ENCODE measurements around the gene DDC. TPM values are rescaled to one million over a fixed set of nuclear protein-coding genes. Genes with fewer than 3 reads are reported as not detected.
"Not testable (repeated sequence)": the region's sequence is repeated elsewhere in the genome, so short reads cannot be mapped to it uniquely, and the experiment has no call there.

DDC gene
- total RNA-seq, 1 experiment from 2014 or later = not detected

DNA sequence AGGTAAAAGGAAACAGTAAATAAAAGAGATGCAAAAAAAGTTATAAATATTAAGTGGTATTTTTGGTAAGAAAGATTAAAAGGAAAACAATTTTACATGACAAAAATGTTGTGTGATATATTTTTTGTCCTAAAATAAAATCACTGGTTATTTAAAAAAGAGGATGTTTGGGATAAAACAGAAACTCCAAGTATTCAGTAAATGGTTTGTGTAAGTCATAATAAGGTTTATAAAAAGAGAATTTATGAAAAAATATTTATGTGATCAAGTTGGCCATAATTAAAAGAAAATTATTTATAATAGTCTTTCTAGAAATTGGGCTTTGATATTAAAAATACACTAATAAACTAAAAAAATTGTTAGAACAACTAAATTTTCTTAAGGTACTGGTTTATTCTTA, 76.8 kb downstream of the DDC start:
- no peak for DNase-seq (ENCODE audit: low read depth)

DNA sequence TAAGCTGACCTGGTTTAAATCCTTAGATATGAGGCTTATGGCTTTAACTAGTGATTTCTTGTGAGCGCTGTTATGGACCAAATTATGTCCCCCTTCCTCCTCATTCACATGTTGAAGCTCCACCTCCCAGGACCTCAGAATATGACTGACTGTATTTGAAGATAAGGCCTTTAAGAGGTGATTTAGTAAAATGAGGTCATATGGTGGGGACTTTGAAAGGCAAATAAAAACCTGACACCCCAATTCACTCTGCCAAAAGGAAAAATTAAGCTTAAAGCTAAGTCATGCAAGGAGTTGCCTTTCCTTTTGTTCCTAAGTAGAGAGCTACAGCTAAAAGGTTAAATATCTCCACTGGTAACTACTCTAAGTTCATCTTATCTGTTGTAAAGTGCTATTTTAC, 78.7 kb downstream of the DDC start:
- DNase-seq (ENCODE audit: low read depth) = no peak

DNA sequence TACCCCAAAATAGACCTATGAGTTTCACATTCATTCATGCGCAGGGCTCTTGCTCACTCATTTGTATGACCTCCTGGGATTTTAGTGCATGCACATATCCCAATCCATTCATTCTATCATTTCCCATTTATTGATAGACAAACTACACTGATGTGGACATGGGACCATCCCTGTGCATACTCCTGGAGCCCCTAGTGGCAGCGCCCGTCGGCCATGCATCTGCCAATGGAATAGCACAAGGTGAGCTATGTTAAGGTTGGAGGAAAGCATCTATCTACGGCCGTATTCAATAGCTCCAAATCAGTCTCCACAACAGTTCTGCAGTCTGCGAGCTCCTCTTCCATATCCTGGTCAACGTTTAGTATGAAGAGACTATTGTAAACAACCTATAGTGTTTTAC, 83.3 kb downstream of the DDC start:
- DNase-seq (ENCODE audit: low read depth) = no peak

DNA sequence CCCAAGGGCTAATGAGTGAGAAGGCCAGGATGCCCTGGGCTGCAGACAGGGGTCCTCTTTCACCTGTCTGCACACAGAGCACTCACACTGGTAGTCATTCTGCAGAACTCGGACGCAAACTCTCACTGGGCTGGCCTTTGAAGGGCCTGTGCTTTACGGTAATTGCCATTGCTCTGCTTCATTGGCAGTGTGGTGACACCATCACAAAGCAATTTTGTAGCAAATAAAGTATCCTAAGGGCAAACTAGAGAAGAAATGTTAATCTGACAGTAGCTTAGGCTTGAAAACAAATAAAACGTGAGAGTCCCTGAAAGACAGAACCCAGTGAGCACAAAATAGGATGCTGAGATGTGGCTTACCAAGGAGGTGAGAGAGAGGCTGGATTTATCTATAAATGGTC, 84.4 kb downstream of the DDC start:
- DNase-seq (ENCODE audit: low read depth) = no peak

DNA sequence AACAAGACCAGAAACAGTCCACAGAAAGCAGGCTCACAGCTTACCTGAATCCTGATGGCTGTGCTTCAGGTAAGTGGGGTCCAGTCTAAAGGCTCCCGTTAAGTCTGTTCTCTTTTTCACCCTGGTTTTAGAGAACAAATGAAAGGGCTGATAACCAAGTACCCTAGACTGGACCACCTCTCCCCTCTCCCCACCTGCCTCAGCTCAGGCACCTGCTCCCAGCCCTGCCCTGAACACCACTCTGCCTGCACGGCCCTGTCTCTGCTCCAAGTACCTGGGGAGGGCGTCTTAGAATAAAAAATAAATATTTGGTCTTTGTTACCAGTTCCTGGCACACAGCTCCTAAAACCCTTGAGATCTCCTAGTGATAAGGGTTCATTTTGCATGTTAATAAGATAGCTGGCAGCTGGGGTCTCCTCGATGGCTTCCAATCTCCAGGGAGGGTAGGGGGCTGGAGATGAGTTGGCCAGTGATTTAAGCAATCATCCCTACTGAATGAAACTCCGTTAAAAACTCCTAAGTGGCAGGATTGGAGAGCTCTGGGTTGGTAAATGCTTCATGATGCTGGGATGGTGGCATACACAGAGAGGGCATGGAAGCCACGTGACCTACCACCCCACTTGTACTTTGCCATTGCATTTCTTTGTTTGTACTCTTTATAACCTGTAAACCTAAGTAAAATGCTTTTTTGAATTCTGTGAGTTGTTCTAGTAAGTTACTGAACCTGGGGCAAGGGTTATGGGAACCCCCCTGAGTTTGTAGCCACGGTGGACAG, 85.3 kb downstream of the DDC start:
- DNase-seq (ENCODE audit: low read depth) = no peak

DNA sequence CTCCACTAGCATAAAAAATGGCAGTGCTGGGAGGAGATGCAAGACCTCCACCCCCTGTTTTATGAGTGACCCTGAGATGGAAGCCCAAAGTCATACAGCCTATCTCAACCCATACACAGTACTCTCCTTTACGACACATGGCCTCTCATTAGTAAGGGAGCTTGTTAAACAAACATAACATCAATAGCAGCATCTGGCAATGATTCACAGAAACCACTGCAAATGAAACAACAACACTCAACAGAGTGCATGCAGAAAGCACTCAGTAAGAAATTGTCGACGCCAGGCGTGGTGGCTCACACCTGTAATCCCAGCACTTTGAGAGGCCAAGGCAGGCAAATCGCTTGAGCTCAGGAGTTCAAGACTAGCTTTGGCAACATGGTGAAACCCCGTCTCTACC, 87.6 kb downstream of the DDC start:
- no peak for DNase-seq (ENCODE audit: low read depth)

DNA sequence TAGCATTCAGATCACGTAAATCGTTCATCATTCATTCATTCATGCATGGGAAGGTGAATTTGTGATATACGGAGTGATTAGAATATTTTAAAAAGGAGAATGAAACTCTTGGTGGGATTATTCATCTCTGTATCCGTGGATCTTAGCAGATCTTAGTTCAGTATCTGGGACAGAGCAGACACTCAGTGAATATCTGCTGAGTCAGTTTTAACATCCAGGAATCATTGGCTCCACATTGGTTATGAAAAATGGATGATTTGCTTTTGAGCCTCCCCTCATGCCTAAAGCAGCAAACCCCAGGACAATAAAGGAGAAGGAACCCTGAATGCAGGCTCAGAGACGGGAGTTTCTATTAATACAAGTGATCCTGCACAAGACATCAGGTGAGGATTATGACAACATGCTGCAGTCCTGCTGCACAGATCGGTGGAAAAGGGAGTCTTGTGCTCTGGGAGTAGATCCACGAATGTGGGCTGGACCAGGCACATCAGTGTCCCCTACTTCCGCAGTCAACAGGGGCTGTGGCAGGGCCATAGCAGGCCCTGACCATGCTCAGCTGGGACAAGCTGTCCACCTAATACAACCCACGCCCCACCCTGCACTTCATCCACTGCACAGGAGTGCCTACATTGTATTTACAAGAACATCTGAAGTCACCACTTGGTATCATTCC, 88.1 kb downstream of the DDC start:
- no peak for DNase-seq (ENCODE audit: low read depth)

DNA sequence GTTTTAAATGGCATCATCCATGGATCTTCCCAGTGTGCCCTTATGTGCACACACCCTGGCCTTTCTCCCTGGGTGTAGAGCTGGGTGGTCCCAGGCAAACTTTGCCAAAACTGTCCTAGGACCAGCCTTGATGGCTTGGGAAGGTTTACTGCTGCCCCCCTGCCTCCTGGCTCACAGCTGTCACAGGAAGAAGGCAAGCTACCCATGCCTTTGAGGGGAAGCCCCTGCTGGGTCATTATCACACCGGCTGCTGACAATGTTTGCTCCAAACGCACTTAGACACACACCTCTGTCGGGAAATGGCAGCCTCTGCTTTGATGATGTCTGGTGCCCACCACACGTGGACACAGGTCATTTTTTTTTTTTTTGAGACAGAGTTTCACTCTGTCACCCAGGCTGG, 89.9 kb downstream of the DDC start:
- DNase-seq (ENCODE audit: low read depth) = no peak

DNA sequence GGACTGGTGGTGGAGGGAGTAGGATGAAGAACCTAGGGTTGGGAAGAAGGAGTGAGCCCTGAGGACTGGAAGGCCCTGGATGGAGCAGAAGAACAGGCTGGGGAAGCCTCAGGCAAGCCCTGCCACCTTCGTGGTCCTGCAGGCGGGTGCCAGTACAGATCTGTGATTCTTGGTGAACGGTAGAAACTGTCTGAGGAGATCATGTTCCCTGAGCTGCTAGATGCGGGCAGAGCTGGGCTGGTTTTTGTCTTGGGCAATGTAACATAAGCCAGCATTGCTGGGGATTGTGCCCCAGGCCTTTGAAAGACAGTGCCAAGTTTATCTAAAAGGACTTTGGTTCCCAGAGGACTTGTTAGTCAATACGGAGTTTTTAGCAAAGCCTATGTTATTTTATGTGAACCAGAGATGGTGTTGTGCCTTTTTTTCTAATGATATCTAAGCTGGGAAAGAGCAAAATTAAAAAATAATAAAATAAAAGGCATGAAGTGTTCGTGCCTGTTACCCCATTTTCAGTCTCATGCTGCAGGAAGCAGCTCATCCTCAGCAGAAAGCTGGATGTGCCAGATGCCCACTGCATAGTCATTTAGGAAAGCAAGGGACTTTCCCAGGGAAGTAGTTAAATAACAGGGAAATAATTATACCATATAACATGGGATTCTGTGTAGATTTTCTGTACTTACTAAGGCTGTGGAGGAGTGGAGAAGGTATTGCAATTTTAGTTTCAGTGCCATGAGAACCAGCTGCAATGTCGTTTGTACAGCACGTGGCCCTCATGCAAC, 90.6 kb downstream of the DDC start:
- peak; percentile 26 for DNase-seq (ENCODE audit: low read depth)

DNA sequence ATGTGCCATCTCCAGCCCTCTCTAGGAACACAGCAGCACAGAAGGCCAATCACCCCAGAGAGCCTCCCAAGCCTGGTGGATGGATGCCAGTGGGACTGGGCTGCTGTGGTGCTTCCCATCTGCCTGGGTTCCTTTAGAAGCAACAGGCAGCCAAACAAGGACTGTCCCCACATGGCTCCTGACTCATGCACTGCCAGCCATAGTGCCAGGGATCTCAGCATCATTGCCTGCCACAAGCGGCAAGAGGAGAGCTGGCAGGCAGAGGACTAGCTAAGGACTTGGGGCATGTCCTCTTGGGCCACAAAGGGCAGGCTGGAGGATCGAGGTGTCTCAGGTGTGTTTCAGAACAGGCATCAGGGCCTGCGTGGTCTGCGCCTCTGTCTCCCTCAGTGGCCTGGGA, 91.7 kb downstream of the DDC start:
- DNase-seq (ENCODE audit: low read depth) = no peak

DNA sequence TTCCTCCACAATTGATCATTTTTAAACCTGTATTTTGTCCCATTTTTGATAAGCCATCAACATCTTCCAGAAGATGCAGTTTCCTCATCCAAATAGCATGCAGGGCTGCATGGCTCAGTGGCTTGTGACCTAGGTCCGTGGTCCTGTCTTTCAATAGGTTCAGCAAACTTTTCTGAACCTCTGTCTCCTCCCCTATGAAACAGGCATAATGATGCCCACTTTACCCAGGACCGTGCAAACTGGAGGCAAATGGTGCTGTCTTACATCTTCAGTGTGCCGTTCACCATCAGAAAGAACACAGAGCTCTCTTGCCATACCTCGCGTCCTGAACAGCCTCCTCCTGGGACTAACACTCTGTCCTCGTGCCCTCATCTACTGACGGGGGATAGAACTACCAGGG, 92.8 kb downstream of the DDC start:
- no peak for DNase-seq (ENCODE audit: low read depth)

DNA sequence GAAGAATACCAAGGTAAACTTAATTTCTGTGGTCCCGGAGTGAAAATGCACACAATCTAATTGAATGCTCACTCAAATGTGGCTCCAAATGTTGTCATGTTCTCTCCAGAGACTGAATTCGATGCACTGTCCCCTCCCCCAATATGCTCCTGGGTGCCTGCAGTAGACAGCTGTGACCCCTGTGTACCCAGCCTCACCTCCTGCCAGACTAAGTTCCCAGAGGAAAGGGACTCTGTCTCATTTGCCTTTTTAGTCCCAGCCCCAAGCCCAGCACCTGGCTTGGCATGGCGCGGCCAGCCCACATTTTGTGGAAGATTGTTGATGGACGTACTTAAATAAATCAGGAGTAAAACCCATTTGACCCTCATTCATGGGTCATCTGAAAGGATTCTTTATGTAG, 93.2 kb downstream of the DDC start:
- DNase-seq (ENCODE audit: low read depth) = no peak

DNA sequence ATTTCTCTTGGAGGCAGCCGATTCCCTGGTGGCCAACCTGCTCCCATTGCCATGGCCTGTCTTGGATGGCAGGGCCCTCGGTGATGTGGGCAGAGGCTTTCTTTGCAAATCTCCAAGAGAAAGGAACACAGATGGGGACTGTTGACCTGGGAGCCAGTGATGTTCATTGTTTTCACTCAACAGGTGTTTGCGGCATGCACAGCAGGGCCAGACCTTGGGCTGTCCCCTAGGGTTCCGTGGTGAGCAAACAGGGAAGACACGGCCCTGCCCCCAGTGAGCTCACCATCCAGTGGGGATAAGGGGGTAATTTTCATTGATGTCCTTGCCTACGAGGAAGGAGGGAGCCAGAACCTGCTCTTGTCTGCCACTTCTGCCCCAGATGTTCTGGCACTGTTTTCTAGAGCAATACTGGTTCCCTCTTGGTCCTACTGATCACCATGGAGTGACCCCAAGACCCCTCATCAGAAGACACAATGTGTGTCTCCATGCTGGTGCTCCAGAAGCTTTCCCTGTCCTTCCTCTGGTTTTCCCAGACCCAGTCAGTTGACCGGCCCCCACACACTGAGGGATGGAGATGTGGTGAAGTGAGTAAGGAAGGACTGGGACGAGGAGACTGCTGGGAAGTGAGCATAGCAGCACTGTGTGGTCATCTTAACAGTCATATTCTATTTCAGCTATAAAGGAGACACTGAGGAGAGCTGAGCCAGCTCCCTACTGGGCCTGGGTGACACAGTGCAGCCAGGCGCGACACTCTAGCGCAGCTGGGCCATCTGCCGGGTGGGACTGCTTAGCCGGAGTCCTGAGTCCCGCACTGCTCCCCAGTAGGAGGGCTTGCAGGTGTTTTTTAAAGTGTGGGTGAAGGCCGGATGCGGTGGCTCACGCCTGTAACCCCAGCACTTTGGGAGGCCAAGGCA, 94.7 kb downstream of the DDC start:
- DNase-seq (ENCODE audit: low read depth) = no peak

DNA sequence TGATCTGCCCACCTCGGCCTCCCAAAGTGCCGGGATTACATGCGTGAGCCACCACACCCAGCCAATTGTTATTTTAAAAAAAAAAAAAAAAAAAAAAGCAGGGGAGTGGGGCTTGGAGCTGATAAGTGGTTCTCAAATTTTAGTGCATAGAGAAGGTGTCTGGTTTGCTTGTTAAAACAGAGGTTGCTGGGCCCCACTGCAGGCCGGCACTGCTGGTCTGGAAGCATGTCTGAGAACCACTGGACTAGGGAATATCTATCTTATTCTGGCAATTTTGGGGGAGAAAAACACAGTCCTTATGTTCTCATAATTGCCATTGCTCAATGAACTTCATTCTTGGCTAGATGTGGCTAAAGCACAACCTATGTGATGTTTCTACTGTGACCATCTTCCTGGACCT, 96.0 kb downstream of the DDC start:
- DNase-seq (ENCODE audit: low read depth) = no peak

DNA sequence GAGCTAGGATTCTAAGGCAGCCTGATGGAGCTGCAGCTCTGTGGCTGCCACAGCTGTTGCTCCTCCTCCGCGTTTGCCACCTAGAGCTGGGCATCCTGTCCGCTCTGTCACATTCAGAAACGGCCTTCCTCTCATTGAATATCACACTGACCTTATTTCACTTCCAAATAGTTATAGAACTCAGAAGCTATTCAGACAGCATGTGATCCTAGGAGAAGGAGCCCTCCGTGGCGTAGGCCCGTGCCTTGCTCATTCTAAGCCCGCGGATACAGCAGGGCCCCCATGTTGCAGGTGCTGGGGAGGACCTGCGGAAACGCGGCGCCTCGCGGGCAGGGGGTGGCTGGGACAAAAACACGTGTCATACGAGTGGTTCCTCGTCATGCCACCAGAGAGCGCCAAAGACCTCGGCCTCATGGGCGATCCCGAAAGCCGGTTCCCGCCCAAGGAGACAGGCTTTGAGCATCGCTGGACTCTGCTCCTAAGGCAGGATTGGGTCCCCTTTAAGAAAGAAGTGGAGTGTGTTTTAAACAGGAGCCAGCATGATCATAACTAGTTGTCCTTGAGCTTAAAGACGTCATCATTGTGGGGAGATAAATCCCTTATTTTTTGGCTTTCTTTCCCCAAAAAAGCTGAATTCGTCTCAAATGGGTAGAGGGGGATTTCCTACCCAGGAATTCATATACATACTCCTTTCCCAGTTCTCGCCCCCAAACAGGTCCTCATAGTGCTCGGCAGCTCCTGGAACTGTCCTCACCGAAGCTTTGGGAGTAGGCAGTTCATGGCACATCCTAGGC, 97.2 kb downstream of the DDC start:
- peak; percentile 66 for DNase-seq (ENCODE audit: low read depth)

DNA sequence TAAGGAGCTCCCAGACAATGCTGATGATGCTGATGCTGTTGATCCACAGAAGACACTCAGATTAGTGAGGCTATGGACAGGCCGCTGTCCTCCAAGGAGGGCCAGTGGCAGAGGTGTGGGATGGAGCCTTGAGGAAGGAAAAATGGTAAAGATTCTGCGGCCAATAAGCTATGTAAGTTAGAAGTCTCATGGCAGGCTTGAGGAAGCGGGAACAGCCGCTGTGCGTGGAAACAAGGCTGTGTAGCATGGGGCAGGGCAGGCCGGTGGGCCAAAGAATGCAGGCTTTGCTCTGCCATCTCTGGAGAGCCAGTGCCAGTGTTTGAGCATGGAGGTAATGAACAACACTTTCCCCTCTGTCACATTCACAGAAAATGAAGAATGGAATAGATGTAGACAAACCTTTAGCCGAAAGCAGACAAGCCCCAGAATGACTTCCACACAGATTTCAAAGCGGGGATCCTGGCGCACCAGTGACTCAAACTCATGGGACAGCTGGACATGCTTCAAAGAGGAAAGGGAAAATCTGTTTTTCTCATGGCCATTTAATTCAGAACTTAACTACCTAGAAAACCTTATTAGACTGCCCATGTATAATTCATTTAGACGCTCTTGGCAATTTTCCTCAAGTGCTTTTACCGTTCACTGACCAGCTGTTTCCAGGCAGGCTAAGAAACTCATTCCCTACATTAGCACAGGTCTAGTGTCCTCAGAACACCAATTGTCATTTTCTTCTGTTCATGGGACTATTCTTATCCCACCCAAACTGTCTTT, 98.2 kb downstream of the DDC start:
- no peak for DNase-seq (ENCODE audit: low read depth)

DNA sequence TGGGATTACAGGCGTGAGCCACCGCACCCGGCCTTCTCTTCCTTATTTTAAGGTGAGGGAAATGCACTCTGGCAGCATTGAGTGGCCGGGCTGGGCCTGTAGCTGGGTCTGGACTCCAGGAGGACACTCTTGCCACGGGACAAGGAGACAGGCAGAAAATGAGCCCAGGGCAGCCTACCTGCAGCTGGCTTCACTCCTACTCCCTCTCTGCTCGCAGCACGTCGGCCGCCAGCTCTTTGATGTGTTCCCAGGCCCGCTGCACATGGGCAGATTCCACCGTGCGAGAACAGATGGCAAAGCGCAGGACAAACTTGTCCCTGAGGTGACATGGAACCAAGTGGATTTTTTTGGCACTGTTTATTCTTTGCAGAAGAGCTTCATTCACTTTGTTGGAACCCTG, 102.2 kb downstream of the DDC start:
- DNase-seq (ENCODE audit: low read depth) = no peak

DNA sequence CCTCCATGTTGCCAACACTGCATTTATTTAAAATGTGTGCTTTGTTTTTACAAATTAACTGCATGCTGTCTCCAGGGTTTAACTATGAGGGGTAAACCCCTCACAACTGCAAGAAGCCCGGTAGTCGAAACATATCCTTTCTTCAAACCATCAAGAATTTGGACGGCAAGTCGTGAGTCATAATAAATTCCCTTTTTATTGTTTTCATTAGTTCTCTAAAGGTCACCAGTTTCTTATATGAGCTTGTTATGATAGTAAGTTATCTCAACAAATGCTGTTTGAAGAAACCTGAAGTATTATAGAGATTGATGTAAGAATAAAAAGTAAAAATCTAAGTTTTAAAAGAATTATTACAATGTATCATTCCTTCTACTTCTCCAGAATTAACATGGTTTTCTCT, 102.8 kb downstream of the DDC start:
- no peak for DNase-seq (ENCODE audit: low read depth)

DNA sequence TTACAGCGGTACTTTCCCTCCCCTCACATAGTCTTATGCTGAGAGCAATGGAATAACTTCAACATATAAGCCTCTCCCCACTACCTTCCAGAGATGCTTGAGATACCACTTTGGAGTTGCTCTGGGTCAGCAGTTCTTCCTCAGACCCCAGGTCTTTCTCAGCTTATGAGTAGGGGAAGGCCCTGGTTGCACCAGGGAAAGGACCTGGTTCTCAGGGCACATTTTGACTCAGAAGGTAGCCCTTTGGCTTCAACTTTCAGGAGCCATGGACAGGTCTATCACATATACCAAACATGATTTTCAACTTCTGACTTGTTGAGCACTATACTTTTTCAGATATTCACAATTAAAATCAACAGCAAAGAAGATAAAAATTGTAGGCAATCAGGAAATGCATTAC, 103.5 kb downstream of the DDC start:
- DNase-seq (ENCODE audit: low read depth) = no peak

DNA sequence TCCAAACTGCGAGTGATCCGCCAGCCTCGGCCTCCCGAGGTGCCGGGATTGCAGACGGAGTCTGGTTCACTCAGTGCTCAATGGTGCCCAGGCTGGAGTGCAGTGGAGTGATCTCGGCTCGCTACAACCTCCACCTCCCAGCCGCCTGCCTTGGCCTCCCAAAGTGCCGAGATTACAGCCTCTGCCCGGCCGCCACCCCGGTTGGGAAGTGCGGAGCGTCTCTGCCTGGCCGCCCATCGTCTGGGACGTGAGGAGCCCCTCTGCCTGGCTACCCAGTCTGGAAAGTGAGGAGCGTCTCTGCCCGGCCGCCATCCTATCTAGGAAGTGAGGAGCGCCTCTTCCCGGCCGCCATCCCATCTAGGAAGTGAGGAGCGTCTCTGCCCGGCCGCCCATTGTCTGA, 106.0 kb downstream of the DDC start:
- DNase-seq (ENCODE audit: low read depth) = not testable (repeated sequence)
